GM23338 (cell line): ENCODE measurements around the gene FNDC3B. TPM values are rescaled to one million over a fixed set of nuclear protein-coding genes. Genes with fewer than 3 reads are reported as not detected.

Experiments used
- ATAC-seq: fragments of 200-7000 bp; cut with Tn5 transposase; 3 replicates; pipeline ENCODE4 v1.9.1; 2020
- DNase-seq: peaks from one replicate; pipeline ENCODE4 v3.0.0-alpha.2; 2015; ENCODE audit warnings: low spot score
- H2AFZ ChIP-seq: fragments of 200-600 bp; sonication (generic); 2 replicates; pipeline ENCODE4 v1.8.0; 2016; ENCODE audit warnings: antibody characterized with exemption, mild to moderate bottlenecking, moderate library complexity
- H3F3A ChIP-seq: fragments of 200-600 bp; sonication (generic); replicated peaks from 2 replicates; pipeline ENCODE4 v1.8.0; 2017; ENCODE audit warnings: antibody characterized with exemption, mixed run types, low read depth
- H3K27ac ChIP-seq: fragments of 200-600 bp; sonication (generic); 2 replicates; pipeline ENCODE4 v1.6.1; 2016; ENCODE audit warnings: low read depth
- H3K27me3 ChIP-seq: fragments of 200-600 bp; sonication (generic); 2 replicates; pipeline ENCODE4 v1.8.0; 2016; ENCODE audit warnings: mild to moderate bottlenecking, mixed run types, moderate library complexity; ENCODE audit not compliant: insufficient read depth
- H3K36me3 ChIP-seq: fragments of 200-600 bp; sonication (generic); 2 replicates; pipeline ENCODE4 v1.8.0; 2016; ENCODE audit warnings: mild to moderate bottlenecking; ENCODE audit not compliant: insufficient read depth
- H3K4me1 ChIP-seq: fragments of 200-600 bp; sonication (generic); 2 replicates; pipeline ENCODE4 v1.8.0; 2016; ENCODE audit warnings: mild to moderate bottlenecking, moderate library complexity; ENCODE audit not compliant: insufficient read depth
- H3K4me2 ChIP-seq: fragments of 200-600 bp; sonication (generic); 2 replicates; pipeline ENCODE4 v1.7.1; 2017; ENCODE audit warnings: mixed run types
- H3K4me3 ChIP-seq: fragments of 200-600 bp; sonication (generic); 2 replicates; pipeline ENCODE4 v1.6.1; 2016; ENCODE audit warnings: mixed run types
- H3K79me2 ChIP-seq: fragments of 200-600 bp; sonication (generic); replicated peaks from 2 replicates; pipeline ENCODE4 v1.8.0; 2017; ENCODE audit warnings: mild to moderate bottlenecking; ENCODE audit not compliant: insufficient read depth
- H3K9me2 ChIP-seq: fragments of 200-600 bp; sonication (generic); 2 replicates; pipeline ENCODE4 v1.8.0; 2017; ENCODE audit not compliant: insufficient read depth
- H4K20me1 ChIP-seq: fragments of 200-600 bp; sonication (generic); replicated peaks from 2 replicates; pipeline ENCODE4 v1.8.0; 2017; ENCODE audit warnings: mild to moderate bottlenecking; ENCODE audit not compliant: insufficient read depth
- H3K27ac Mint-ChIP-seq: 2 replicates; pipeline ENCODE4 v1.8.0; 2020; ENCODE audit warnings: inconsistent platforms, mild to moderate bottlenecking, moderate library complexity, mixed read lengths
- H3K27me3 Mint-ChIP-seq: 3 replicates; pipeline ENCODE4 v1.8.0; 2022; ENCODE audit warnings: low read depth, mild to moderate bottlenecking, moderate library complexity, mixed read lengths, inconsistent platforms; ENCODE audit not compliant: insufficient read depth, poor library complexity
- H3K36me3 Mint-ChIP-seq: 3 replicates; pipeline ENCODE4 v1.8.0; 2021; ENCODE audit warnings: low read depth, mild to moderate bottlenecking, inconsistent platforms, moderate library complexity, mixed read lengths
- H3K4me1 Mint-ChIP-seq: 3 replicates; pipeline ENCODE4 v1.8.0; 2020; ENCODE audit warnings: mild to moderate bottlenecking, inconsistent platforms, mixed read lengths
- H3K4me3 Mint-ChIP-seq: 3 replicates; pipeline ENCODE4 v1.8.0; 2021; ENCODE audit warnings: moderate library complexity, mild to moderate bottlenecking, inconsistent platforms, mixed read lengths
- H3K9me3 Mint-ChIP-seq: 3 replicates; pipeline ENCODE4 v1.8.0; 2020; ENCODE audit warnings: moderate library complexity, mild to moderate bottlenecking, inconsistent platforms, mixed read lengths
- ETS1 ChIP-seq: IDR thresholded peaks from 2 replicates; pipeline ENCODE4 v1.6.1; 2016; ENCODE audit warnings: antibody characterized with exemption
- EZH2phosphoT487 ChIP-seq: fragments of 200-600 bp; sonication (generic); IDR thresholded peaks from one replicate; pipeline ENCODE4 v1.8.1; 2018; ENCODE audit warnings: antibody characterized with exemption; ENCODE audit not compliant: unreplicated experiment
- ZNF114 ChIP-seq: fragments of 250-450 bp; sonication (Bioruptor Pico); IDR thresholded peaks from 2 replicates; pipeline ENCODE4 v1.5.0; 2020; ENCODE audit warnings: mild to moderate bottlenecking, moderate library complexity
- ZNF462 ChIP-seq: fragments of 250-450 bp; sonication (Bioruptor Pico); IDR thresholded peaks from 2 replicates; pipeline ENCODE4 v1.5.0; 2020; ENCODE audit warnings: mild to moderate bottlenecking, moderate library complexity
- polyA plus RNA-seq: library from polyadenylated mRNA; unstranded; fragments of >200 nt; fragmentation: Nextera tagmentation; extraction: Ambion mirVana; gene quantifications from 2 replicates; pipeline ENCODE4 v1.2.1, GENCODE V29; 2016
- total RNA-seq: library from RNA; depleted of rRNA; stranded (reverse); fragments of >200 nt; shearing (Covaris generic); gene quantifications from 2 replicates; pipeline ENCODE4 v1.2.3, GENCODE V29; 2014

Gene FNDC3B
- total and polyA plus RNA-seq, 2 experiments from 2014 or later = 19.1 to 55.4 TPM

GRCh38 chr3:172151651-172152649 lies 112.6 kb downstream of the FNDC3B start (continued):
- no peak for TF ChIP-seq ZNF462
- no peak for TF ChIP-seq ZNF114 (CRISPR knock-in tag)
- TF ChIP-seq ETS1 = no peak

- Histone ChIP-seq H3K27me3 (no peaks in the 10 kb centered on the region), H2AFZ (no peak overlapping the region), H3F3A (peaks cover 6% of the 10 kb centered on the region; the same call in 1 of the 2 replicates), H3K4me1 (peaks cover 80% of the 10 kb centered on the region), H3K27ac (peak overlapping the region; percentile 40; the same call in 1 of the 2 replicates), H3K36me3 (no peaks in the 10 kb centered on the region), H3K79me2 (peaks cover 86% of the 10 kb centered on the region), H3K9me2 (no peaks in the 10 kb centered on the region), H4K20me1 (no peaks in the 10 kb centered on the region), H3K4me3 (no peak overlapping the region), H3K4me2 (0 out of 2 replicates have a peak overlapping the region, but pooled peaks have one; percentile 12)
- H3K27me3 Mint-ChIP-seq = peaks cover 6% of the 10 kb centered on the region
- ATAC-seq (no peak), DNase-seq (no peak)
- H3K27ac Mint-ChIP-seq = peak overlapping the region; percentile 89
- H3K36me3 Mint-ChIP-seq = no peaks in the 10 kb centered on the region
- H3K4me1 Mint-ChIP-seq = peaks cover 81% of the 10 kb centered on the region
- H3K9me3 Mint-ChIP-seq = no peaks in the 10 kb centered on the region
- TF ChIP-seq EZH2phosphoT487 = no peak
- H3K4me3 Mint-ChIP-seq = no peak overlapping the region; the same call in 2 of the 3 replicates
Observed at GRCh38 chr3:172152874-172153273, 113.5 kb downstream of the FNDC3B start.
